ENCODE measurements around the gene ZBTB2. TPM values are rescaled to one million over a fixed set of nuclear protein-coding genes. Genes with fewer than 3 reads are reported as not detected.

Gene ZBTB2
- polyA plus RNA-seq, 3 donors: 7.2 to 14.0 (median 9.6) TPM

GRCh38 chr6:151399679-151400078 is 8.3 kb upstream of the ZBTB2 start:
- Histone ChIP-seq H3K4me1 (ENCODE audit: control insufficient read depth in 1 of 2, insufficient read depth in 2 of 2, low read length in 2 of 2) (peaks cover 5 to 8% of the 10 kb centered on the region in 2 donors), H3K36me3 (replicated peaks in 1 of 2; ENCODE audit: control insufficient read depth in 1 of 2, insufficient read depth in 2 of 2, low read length in 2 of 2) (peaks cover 27 to 61% of the 10 kb centered on the region in 2 donors), H4K20me1 (ENCODE audit: insufficient read depth, low read length) (peaks cover 100% of the 10 kb centered on the region), H3K9me3 (replicated peaks in 1 of 2; ENCODE audit: control insufficient read depth in 1 of 2, insufficient read depth in 1 of 2, low read length in 2 of 2) (no peaks in the 10 kb centered on the region), H3K27ac (ENCODE audit: low read depth in 1 of 2, low read length in 2 of 2) (peak overlapping the region in 1 of 2 donors; percentile 57), H3K4me2 (replicated peaks; ENCODE audit: extremely low read depth, low read length, poor library complexity, severe bottlenecking) (no peak overlapping the region), H2AFZ (ENCODE audit: insufficient read depth, low read depth, low read length, poor library complexity, severe bottlenecking) (no peak overlapping the region), H3K79me2 (ENCODE audit: insufficient read depth, low read length) (peaks cover 98% of the 10 kb centered on the region), H3K9ac (ENCODE audit: insufficient read depth, low read length, poor library complexity, severe bottlenecking) (no peak overlapping the region), H3K27me3 (ENCODE audit: control insufficient read depth in 2 of 2, insufficient read depth in 2 of 2, low read length in 2 of 2) (no peaks in the 10 kb centered on the region), H3K4me3 (replicated peaks in 1 of 3; ENCODE audit: low read depth in 2 of 3, low read length in 3 of 3) (no peak overlapping the region)
- WGBS (ENCODE audit: insufficient coverage): 50% methylated on average over 2 of the region's 3 CpGs
- peaks cover 0 to 4% (median 0%) of the 10 kb centered on the region in 7 donors for H3K9me3 Mint-ChIP-seq
- peak overlapping the region in 4 of 7 donors; percentile 2 to 80 (median 42) for H3K27ac Mint-ChIP-seq
- peaks cover 31 to 40% of the 10 kb centered on the region in 2 donors for H3K36me3 Mint-ChIP-seq
- peaks cover 0 to 3% (median 0%) of the 10 kb centered on the region in 3 donors for H3K27me3 Mint-ChIP-seq (ENCODE audit: low read depth in 3 of 3)
- TF ChIP-seq CTCF (IDR thresholded peaks at IDR 0.05): no peak
- peaks cover 31% of the 10 kb centered on the region for H3K4me1 Mint-ChIP-seq
- no peak overlapping the region for H3K4me3 Mint-ChIP-seq
- intact Hi-C loops (cut with micrococcal nuclease): loop anchor here (10.0 kb wide), 2 partner anchors 365 to 1575 kb away; no protein-coding TSS in a partner anchor
- DNase-seq: no peak

- Histone ChIP-seq H3K79me2 (ENCODE audit: insufficient read depth, low read length) (peaks cover 81% of the 10 kb centered on the region), H3K4me2 (replicated peaks; ENCODE audit: extremely low read depth, low read length, poor library complexity, severe bottlenecking) (no peak overlapping the region), H3K9ac (ENCODE audit: insufficient read depth, low read length, poor library complexity, severe bottlenecking) (no peak overlapping the region), H3K9me3 (replicated peaks in 1 of 2; ENCODE audit: control insufficient read depth in 1 of 2, insufficient read depth in 1 of 2, low read length in 2 of 2) (no peaks in the 10 kb centered on the region), H3K27ac (ENCODE audit: low read depth in 1 of 2, low read length in 2 of 2) (peak overlapping the region in 1 of 2 donors; percentile 76), H3K4me3 (replicated peaks in 1 of 3; ENCODE audit: low read depth in 2 of 3, low read length in 3 of 3) (peak overlapping the region in 1 of 3 experiments; percentile 82), H3K27me3 (ENCODE audit: control insufficient read depth in 2 of 2, insufficient read depth in 2 of 2, low read length in 2 of 2) (no peaks in the 10 kb centered on the region), H4K20me1 (ENCODE audit: insufficient read depth, low read length) (peaks cover 68% of the 10 kb centered on the region), H3K36me3 (replicated peaks in 1 of 2; ENCODE audit: control insufficient read depth in 1 of 2, insufficient read depth in 2 of 2, low read length in 2 of 2) (peaks cover 1 to 17% of the 10 kb centered on the region in 2 donors), H3K4me1 (ENCODE audit: control insufficient read depth in 1 of 2, insufficient read depth in 2 of 2, low read length in 2 of 2) (peaks cover 30 to 35% of the 10 kb centered on the region in 2 donors), H2AFZ (ENCODE audit: insufficient read depth, low read depth, low read length, poor library complexity, severe bottlenecking) (no peak overlapping the region)
- Mint-ChIP-seq H3K4me3 (no peak overlapping the region), H3K27ac (peak overlapping the region in 4 of 7 donors; percentile 5 to 55 (median 24)), H3K4me1 (peaks cover 47% of the 10 kb centered on the region), H3K9me3 (no peaks in the 10 kb centered on the region), H3K36me3 (peaks cover 10 to 20% of the 10 kb centered on the region in 2 donors), H3K27me3 (ENCODE audit: low read depth in 3 of 3) (no peaks in the 10 kb centered on the region)
- WGBS (ENCODE audit: insufficient coverage): no CpG with 5 or more reads among the region's 4 CpGs
- DNase-seq: no peak
- TF ChIP-seq CTCF (IDR thresholded peaks at IDR 0.05): no peak
- intact Hi-C loops (cut with micrococcal nuclease): loop anchor here (5.0 to 10.0 kb wide), 3 partner anchors 59 to 1581 kb away; partner anchors contain the start of gene RMND1 (in 1 of the 2)
Observed at GRCh38 chr6:151393410-151393809, 2.1 kb upstream of the ZBTB2 start.

Data from CD14-positive monocyte (primary cell).